HL-60 (cell line): ENCODE results near the gene OR2W1.

Experiments
- DNase-seq, 2 experiments: peaks; one replicate each; pipeline ENCODE4 v3.0.0-alpha.2; 2010 to 2020; ENCODE audit warnings: low read depth in 1 of 2, low spot score in 1 of 2
- H3K27ac ChIP-seq: fragments of 250-450 bp; sonication (Bioruptor Pico); replicated peaks from 2 replicates; pipeline ENCODE4 v1.5.1; 2020; ENCODE audit warnings: mild to moderate bottlenecking, moderate library complexity
- H3K27me3 ChIP-seq: fragments of 250-450 bp; sonication (Bioruptor Pico); 2 replicates; pipeline ENCODE4 v1.5.1; 2021; ENCODE audit warnings: mild to moderate bottlenecking, moderate library complexity; ENCODE audit not compliant: insufficient read depth, poor library complexity, severe bottlenecking
- H3K4me3 ChIP-seq: replicated peaks from 2 replicates; pipeline ENCODE4 v1.5.1; 2011; ENCODE audit warnings: mild to moderate bottlenecking, control low read depth, low read length; ENCODE audit not compliant: insufficient read depth
- GABPA ChIP-seq: IDR thresholded peaks from 2 replicates; pipeline ENCODE4 v1.6.1; 2012; ENCODE audit warnings: low read depth
- POLR2AphosphoS5 ChIP-seq: IDR thresholded peaks from 2 replicates; pipeline ENCODE4 v1.6.1; 2012; ENCODE audit warnings: low read depth
- SPI1 ChIP-seq: IDR thresholded peaks from 2 replicates; pipeline ENCODE4 v1.6.1; 2012; ENCODE audit warnings: low read depth, mild to moderate bottlenecking, borderline replicate concordance
- long read RNA-seq: library from polyadenylated mRNA; unstranded; transcript quantifications from one replicate; pipeline ENCODE4 v2.0.0, GENCODE V29; 2020
- TF ChIP-seq, protein P1 (sequence below): IDR thresholded peaks from one replicate; pipeline ENCODE4 v1.5.1; 2011; ENCODE audit warnings: low read length, control low read depth, inconsistent platforms; ENCODE audit not compliant: insufficient read depth
- TF ChIP-seq, protein P2 (sequence below): IDR thresholded peaks from 2 replicates; pipeline ENCODE4 v1.6.1; 2012; ENCODE audit warnings: low read depth; ENCODE audit not compliant: insufficient replicate concordance

The OR2W1 gene, protein sequence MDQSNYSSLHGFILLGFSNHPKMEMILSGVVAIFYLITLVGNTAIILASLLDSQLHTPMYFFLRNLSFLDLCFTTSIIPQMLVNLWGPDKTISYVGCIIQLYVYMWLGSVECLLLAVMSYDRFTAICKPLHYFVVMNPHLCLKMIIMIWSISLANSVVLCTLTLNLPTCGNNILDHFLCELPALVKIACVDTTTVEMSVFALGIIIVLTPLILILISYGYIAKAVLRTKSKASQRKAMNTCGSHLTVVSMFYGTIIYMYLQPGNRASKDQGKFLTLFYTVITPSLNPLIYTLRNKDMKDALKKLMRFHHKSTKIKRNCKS
- long read RNA-seq, result 0 reads

DNA sequence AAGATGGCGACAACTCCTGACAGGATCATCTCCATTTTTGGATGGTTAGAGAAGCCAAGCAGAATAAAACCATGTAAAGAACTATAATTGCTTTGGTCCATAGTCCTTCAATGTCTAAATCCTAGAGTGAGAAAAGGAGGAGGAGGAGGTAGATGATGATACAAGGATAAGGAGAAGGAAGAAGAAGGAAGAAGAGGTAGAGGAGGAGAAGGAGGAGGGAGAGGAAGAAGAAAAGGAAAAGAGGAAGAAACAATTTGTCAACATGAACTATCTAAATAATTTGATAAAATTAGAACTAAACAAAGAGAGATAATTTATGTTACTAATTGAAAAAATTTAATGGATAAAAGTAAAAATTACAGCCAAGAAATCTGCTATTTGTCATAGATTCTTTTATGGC is at the start of gene OR2W1:
OR2W1 (minus strand) TSS at position 101 of the 400 bp plus-strand sequence; CDS start at position 101, 0 bp downstream.
- Histone ChIP-seq H3K27me3 (peaks cover 2% of the 10 kb centered on the region), H3K4me3 (no peak within 1 kb of the TSS), H3K27ac (no peak within 1 kb of the TSS)
- no peak for DNase-seq
- TF ChIP-seq, protein P1, sequence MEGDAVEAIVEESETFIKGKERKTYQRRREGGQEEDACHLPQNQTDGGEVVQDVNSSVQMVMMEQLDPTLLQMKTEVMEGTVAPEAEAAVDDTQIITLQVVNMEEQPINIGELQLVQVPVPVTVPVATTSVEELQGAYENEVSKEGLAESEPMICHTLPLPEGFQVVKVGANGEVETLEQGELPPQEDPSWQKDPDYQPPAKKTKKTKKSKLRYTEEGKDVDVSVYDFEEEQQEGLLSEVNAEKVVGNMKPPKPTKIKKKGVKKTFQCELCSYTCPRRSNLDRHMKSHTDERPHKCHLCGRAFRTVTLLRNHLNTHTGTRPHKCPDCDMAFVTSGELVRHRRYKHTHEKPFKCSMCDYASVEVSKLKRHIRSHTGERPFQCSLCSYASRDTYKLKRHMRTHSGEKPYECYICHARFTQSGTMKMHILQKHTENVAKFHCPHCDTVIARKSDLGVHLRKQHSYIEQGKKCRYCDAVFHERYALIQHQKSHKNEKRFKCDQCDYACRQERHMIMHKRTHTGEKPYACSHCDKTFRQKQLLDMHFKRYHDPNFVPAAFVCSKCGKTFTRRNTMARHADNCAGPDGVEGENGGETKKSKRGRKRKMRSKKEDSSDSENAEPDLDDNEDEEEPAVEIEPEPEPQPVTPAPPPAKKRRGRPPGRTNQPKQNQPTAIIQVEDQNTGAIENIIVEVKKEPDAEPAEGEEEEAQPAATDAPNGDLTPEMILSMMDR, result no peak
- TF ChIP-seq POLR2AphosphoS5 (no peak), GABPA (no peak), SPI1 (no peak)
- TF ChIP-seq, protein P2, sequence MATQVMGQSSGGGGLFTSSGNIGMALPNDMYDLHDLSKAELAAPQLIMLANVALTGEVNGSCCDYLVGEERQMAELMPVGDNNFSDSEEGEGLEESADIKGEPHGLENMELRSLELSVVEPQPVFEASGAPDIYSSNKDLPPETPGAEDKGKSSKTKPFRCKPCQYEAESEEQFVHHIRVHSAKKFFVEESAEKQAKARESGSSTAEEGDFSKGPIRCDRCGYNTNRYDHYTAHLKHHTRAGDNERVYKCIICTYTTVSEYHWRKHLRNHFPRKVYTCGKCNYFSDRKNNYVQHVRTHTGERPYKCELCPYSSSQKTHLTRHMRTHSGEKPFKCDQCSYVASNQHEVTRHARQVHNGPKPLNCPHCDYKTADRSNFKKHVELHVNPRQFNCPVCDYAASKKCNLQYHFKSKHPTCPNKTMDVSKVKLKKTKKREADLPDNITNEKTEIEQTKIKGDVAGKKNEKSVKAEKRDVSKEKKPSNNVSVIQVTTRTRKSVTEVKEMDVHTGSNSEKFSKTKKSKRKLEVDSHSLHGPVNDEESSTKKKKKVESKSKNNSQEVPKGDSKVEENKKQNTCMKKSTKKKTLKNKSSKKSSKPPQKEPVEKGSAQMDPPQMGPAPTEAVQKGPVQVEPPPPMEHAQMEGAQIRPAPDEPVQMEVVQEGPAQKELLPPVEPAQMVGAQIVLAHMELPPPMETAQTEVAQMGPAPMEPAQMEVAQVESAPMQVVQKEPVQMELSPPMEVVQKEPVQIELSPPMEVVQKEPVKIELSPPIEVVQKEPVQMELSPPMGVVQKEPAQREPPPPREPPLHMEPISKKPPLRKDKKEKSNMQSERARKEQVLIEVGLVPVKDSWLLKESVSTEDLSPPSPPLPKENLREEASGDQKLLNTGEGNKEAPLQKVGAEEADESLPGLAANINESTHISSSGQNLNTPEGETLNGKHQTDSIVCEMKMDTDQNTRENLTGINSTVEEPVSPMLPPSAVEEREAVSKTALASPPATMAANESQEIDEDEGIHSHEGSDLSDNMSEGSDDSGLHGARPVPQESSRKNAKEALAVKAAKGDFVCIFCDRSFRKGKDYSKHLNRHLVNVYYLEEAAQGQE, result no peak

DNA sequence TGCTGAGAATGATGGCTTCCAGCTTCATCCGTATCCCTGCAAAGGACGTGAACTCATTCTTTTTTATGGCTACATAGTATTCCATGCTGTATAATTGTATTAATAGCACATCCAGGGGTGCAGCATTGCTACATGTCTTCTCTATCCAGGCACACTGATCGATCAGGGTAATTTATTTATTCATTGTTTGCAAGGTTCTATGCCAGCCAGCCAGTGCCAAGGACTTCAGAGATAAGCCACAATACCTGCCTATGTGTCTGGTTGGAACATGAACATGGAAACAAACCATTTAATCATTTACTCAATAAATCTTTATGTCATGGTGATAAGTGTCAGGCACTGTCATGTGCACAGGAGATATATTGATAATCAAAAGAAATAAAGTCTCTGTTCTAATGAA is 48.0 kb upstream of the OR2W1 start:
- DNase-seq, result no peak
- TF ChIP-seq, protein P1, result no peak
- Histone ChIP-seq H3K27me3 (no peaks in the 10 kb centered on the region), H3K4me3 (no peak overlapping the region), H3K27ac (no peak overlapping the region)

DNA sequence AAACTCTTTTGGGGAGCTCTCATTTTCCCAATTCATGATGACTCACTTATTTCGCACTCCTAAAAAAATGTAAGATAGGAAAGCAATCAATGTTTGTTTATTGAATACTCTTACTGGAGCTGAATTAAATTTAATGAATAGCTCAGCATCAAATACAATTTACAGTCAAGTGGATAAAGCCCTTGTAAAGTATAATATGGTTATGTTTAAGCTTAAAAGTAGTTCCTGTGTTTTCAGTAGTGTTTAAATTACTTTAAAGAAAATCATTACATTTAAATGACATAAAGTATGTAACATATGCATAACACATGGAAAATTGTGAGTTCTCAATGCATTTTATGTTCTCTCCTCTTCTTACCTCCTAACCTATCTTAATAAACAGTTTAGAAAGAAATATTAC is 42.2 kb upstream of the OR2W1 start, which contains the start of gene OR2B3:
OR2B3 (minus strand) TSS at position 101 of the 400 bp plus-strand sequence; CDS start at position 36, 65 bp downstream.
- DNase-seq, result no peak
- no peak within 1 kb of the TSS for H3K27ac ChIP-seq
- TF ChIP-seq GABPA, result no peak
- TF ChIP-seq SPI1, result no peak
- TF ChIP-seq POLR2AphosphoS5, result no peak
- TF ChIP-seq, protein P1, result no peak
- TF ChIP-seq, protein P2, result no peak
- no peak within 1 kb of the TSS for H3K4me3 ChIP-seq
- H3K27me3 ChIP-seq, result no peaks in the 10 kb centered on the region

DNA sequence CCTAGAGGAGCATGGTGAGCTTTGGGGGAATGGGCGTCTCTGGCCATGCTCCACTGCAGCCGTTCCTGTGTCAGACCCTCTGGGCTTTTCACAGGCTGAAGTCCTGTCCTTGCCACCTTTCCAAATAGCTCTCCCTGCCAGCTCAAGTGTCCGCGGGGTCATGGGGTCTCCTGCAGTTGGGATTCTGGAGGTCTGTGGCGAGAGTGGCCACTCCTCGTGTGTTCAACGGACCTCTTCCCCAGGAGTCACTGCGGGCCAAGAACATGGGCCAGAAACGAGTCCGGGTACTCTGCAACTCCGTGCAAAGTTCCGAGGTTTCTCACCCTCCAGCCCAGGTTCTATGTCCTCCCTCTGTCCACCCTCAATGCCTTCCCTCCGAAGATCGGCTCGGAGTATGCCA is 37.5 kb upstream of the OR2W1 start:
- Histone ChIP-seq H3K4me3 (no peak overlapping the region), H3K27me3 (no peaks in the 10 kb centered on the region), H3K27ac (no peak overlapping the region)
- DNase-seq, result no peak
- TF ChIP-seq, protein P2, result no peak
- TF ChIP-seq GABPA (no peak), POLR2AphosphoS5 (no peak), SPI1 (no peak)
- TF ChIP-seq, protein P1, result no peak
